C1 segment of cervical spinal cord (tissue), 14 donors: ENCODE measurements around the gene AJAP1.
A peak's percentile ranks its signal among the peaks of the same experiment; 100 is the strongest.

Experiments
- DNase-seq, 14 donors: peaks; one replicate each; lab custom pipeline; 2025; lab: John Stamatoyannopoulos, UW

Gene AJAP1

GRCh38 chr1:4700801-4701200 is 46.4 kb downstream of the AJAP1 start:
- peak in 10 of 14 donors; percentile 16 to 57 (median 41) for DNase-seq

GRCh38 chr1:4701276-4701675 is 46.9 kb downstream of the AJAP1 start:
- DNase-seq, result no peak

- DNase-seq, result no peak
Measured at GRCh38 chr1:4702464-4702863, 48.1 kb downstream of the AJAP1 start.

GRCh38 chr1:4702932-4703331 is 48.5 kb downstream of the AJAP1 start:
- no peak for DNase-seq

- DNase-seq, result no peak
Measured at GRCh38 chr1:4703646-4704045, 49.2 kb downstream of the AJAP1 start.

- no peak for DNase-seq
Measured at GRCh38 chr1:4708840-4709507, 54.6 kb downstream of the AJAP1 start.

GRCh38 chr1:4709641-4710040 is 55.2 kb downstream of the AJAP1 start:
- no peak for DNase-seq

GRCh38 chr1:4710592-4711415 is 56.4 kb downstream of the AJAP1 start:
- no peak for DNase-seq

GRCh38 chr1:4711416-4712275 is 57.2 kb downstream of the AJAP1 start:
- DNase-seq, result no peak

- DNase-seq, result no peak
Measured at GRCh38 chr1:4713669-4714068, 59.3 kb downstream of the AJAP1 start.

- no peak for DNase-seq
Measured at GRCh38 chr1:4716406-4716805, 62.0 kb downstream of the AJAP1 start.

GRCh38 chr1:4718071-4718470 is 63.7 kb downstream of the AJAP1 start:
- DNase-seq, result no peak

- DNase-seq, result no peak
Measured at GRCh38 chr1:4723106-4723505, 68.7 kb downstream of the AJAP1 start.

GRCh38 chr1:4724001-4724400 is 69.6 kb downstream of the AJAP1 start:
- no peak for DNase-seq

GRCh38 chr1:4724695-4725250 is 70.4 kb downstream of the AJAP1 start:
- DNase-seq, result peak in 1 of 14 donors; percentile 5

- DNase-seq, result no peak
Measured at GRCh38 chr1:4725416-4725815, 71.0 kb downstream of the AJAP1 start.

- DNase-seq, result no peak
Measured at GRCh38 chr1:4726620-4727341, 72.4 kb downstream of the AJAP1 start.

- DNase-seq, result no peak
Measured at GRCh38 chr1:4728319-4729089, 74.1 kb downstream of the AJAP1 start.

- DNase-seq, result no peak
Measured at GRCh38 chr1:4729090-4729471, 74.7 kb downstream of the AJAP1 start.

GRCh38 chr1:4730078-4730477 is 75.7 kb downstream of the AJAP1 start:
- no peak for DNase-seq
